Activated naive CD8-positive, alpha-beta T cell treated with anti-CD3 and anti-CD28 coated beads, Interleukin-2, amount 50 U/mL, for 16 hours (primary cell): ENCODE measurements around the gene MED16.

ENCODE experiments used
- DNase-seq: peaks from one replicate; pipeline ENCODE4 v3.0.0-alpha.2; 2020; ENCODE audit warnings: low read depth, low spot score

MED16 gene

DNA sequence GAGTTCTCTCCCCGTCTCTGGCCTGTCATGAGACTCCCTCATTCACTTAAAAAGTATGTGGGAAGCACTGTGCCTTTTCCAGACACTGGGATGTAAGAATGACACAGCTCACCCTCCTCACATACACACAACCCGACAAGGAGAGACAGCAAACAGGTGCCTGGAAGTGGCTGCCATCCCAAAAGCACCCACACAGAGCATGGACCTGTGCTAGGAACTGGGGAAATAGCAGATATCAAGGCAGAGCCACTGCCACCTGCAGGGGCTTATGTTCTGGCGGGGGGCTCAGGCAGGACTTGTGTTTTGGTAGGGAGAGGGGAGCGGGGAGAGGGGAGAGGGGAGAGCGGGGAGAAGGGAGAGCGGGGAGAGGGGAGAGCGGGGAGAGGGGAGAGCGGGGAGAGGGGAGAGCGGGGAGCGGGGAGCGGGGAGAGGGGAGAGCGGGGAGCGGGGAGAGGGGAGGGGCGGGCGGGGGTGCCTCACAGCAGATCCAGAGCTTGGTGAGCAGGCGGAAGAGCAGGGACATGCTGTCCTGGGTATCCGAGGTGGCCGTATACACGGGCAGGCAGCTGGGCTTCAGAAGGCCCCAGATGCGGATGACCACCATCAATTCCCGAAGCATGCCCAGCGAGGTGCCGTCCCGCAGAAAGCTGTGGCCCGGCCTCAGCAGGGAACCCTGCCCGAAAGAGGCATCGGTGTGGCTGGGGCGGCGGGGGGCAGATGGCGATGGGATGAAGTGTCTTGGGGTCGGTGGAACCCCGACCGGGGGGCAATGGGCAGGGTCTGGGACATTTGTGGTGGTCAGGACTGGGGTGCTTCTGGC, 21.3 kb downstream of the MED16 start:
- no peak for DNase-seq

- DNase-seq = no peak
These were observed 22.0 kb downstream of the MED16 start for GRCh38 chr19:870963-871401.

GRCh38 chr19:870314-870713, 22.7 kb downstream of the MED16 start:
- DNase-seq = no peak

- no peak for DNase-seq
These were observed 23.5 kb downstream of the MED16 start for GRCh38 chr19:869245-870177.

DNA sequence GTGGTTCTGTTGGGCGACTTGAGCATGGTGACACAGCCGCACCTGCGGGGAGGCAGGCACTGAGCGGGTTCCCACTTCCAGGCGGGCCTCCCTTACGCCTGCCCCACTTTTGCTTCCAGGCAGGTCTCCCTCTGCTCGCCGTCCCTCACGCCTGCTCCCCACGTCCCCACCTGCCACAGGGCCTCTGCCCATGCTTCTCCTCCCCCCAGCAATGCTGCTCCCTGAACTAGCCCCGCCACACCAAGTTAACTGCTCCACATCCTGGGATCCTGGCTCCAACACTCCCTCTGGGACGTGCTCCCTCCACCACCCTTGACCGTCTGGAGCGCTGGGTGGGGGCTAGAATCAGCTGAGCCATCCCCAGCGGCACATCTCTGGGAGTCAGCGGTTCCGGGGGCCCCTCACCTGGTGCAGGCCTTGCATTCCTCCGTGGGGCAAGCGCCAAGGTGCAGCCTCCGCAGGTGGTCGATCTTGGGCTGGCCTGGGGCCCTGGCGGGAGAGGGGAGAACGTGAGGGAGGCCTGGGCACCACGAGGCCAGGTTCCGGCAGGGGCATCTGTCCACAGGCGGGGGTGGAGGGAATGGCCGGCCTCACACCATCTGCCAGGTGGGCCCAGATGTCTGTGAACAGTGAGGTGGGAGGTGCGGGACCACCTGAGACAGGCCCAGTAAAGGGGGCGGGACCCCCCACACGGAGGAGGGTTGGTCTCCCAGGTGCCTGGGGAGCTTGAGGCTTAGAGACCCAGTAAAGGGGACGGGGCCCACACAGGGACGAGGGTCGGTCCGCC, 24.3 kb downstream of the MED16 start:
- DNase-seq = no peak

DNA sequence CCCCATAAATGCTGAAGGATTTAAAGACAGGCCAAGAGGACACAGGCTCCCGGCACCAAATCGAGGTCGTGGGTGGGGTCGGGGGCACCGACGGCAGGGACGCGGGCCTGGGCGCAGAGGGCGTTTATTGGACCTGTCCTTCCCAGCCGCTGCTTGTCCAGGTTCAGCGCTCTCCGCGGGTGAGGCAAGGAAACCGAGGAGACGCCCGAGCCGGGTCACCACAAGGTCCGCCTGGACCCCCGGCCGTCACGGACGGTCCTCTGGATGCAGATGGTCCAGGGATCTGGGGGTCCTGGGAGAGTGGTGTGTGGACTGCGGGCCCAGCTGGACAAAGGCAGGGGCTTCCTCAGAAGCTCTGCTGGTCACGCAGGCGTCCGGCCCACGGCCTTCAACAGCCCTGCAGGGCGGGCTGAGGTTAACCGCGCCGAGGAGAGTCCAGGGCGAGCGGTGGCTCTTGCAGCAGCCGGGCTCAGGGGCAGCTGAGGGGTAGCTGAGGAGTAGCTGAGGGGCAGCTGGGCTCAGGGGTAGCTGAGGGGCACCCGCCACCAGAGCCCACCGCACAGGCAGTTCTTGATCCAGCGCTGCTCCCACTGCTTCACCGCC, 25.0 kb downstream of the MED16 start:
- DNase-seq = no peak

DNA sequence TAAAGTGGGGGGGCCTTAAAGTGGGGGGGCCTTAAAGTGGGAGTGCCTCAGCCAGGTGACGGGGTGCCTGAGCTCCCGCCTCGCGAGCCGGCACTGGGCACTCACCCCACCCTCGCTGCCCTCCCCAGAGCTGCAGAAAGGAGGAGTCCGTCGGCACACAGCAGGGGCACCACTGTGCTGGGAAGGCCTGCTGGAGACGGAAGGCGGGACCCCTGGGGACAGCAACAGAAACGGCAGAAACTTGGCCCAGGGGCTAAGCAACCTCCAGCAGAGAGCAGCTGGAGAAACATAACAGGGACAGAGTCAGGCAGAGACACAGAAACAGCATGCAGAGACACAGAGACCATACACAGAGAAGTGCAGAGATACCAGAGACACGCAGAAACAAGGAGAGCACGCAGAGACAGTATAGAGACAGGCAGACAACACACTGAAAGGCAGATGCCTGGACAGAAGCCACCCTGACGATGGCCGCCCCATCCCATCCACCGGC, 25.6 kb downstream of the MED16 start:
- no peak for DNase-seq

- no peak for DNase-seq
These were observed 26.2 kb downstream of the MED16 start for GRCh38 chr19:866769-867300.

GRCh38 chr19:863315-863620, 29.7 kb downstream of the MED16 start:
- no peak for DNase-seq

GRCh38 chr19:862581-863314, 30.2 kb downstream of the MED16 start:
- DNase-seq = peak; percentile 59

- DNase-seq = no peak
These were observed 31.0 kb downstream of the MED16 start for GRCh38 chr19:861756-862580.

- no peak for DNase-seq
These were observed 31.7 kb downstream of the MED16 start for GRCh38 chr19:861141-861755.

- no peak for DNase-seq
These were observed 33.8 kb downstream of the MED16 start, which contains the start of gene CFD for GRCh38 chr19:858868-859843. Gene CFD (plus strand): TSS chr19:859664. CDS start chr19:859690, 26 bp downstream.

DNA sequence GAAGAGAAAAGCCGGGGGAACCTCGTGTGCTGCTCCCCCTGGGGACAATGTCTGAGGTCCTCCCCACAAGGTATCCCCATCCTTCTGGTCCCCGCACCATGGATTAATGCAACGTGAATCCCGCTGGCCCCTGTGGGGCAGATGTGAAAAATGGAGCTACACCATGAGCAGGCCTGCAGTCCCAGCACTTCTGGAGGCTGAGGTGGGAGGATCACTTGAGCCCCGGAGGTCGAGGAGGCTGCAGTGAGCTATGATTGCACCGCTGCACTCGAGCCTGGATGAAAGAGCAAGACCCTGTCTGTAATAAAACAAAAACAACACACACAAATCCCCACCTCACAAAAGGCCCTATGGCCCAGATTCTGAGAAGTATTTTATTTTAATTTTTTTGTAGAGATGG, 34.7 kb downstream of the MED16 start:
- no peak for DNase-seq

DNA sequence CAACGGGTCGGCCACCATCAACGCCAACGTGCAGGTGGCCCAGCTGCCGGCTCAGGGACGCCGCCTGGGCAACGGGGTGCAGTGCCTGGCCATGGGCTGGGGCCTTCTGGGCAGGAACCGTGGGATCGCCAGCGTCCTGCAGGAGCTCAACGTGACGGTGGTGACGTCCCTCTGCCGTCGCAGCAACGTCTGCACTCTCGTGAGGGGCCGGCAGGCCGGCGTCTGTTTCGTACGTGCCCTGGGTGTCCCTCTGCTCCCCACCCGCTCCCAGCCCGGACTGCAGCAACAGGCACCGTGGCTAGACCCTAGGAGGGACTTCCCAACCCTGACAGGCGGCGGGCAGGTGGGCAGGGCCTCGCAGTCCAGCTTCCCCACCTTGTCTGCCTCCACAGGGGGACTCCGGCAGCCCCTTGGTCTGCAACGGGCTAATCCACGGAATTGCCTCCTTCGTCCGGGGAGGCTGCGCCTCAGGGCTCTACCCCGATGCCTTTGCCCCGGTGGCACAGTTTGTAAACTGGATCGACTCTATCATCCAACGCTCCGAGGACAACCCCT, 37.3 kb downstream of the MED16 start:
- DNase-seq = no peak

GRCh38 chr19:855142-855541, 37.8 kb downstream of the MED16 start:
- DNase-seq = no peak

GRCh38 chr19:854549-854948, 38.4 kb downstream of the MED16 start:
- no peak for DNase-seq
